AG04449 (cell line): Measurements from ENCODE around the gene GALNT7.

Experiments
- CTCF ChIA-PET: fragments of 350-600 bp; formaldehyde crosslinking; extraction: SDS; loops from one replicate; lab custom pipeline; 2021; ENCODE audit warnings: antibody characterized with exemption; lab: Yijun Ruan, JAX
- POLR2A ChIA-PET: fragments of 400-600, 350-600 bp; formaldehyde crosslinking; extraction: SDS; loops from one replicate; lab custom pipeline; 2020; ENCODE audit warnings: antibody characterized with exemption, inconsistent platforms; lab: Yijun Ruan, JAX
- DNase-seq: peaks from one replicate; pipeline ENCODE4 v3.0.0-alpha.2; 2010; ENCODE audit warnings: low read depth, low spot score
- H3K4me3 ChIP-seq: 2 replicates; pipeline ENCODE4 v1.5.1; 2011; ENCODE audit warnings: low read depth, mild to moderate bottlenecking, control low read depth, low read length
- TF ChIP-seq, protein P1 (sequence below): IDR thresholded peaks from one replicate; pipeline ENCODE4 v1.5.1; 2011; ENCODE audit warnings: mild to moderate bottlenecking, moderate library complexity, low read length, control low read depth, inconsistent platforms; ENCODE audit not compliant: insufficient read depth; ENCODE audit errors: missing control alignments

Gene GALNT7

GRCh38 chr4:173128199-173128890 lies 40.3 kb upstream of the GALNT7 start:
- ChIA-PET CTCF (no interaction called here), POLR2A (no interaction called here)
- no peak for DNase-seq
- H3K4me3 ChIP-seq: no peak overlapping the region
- TF ChIP-seq, protein P1, sequence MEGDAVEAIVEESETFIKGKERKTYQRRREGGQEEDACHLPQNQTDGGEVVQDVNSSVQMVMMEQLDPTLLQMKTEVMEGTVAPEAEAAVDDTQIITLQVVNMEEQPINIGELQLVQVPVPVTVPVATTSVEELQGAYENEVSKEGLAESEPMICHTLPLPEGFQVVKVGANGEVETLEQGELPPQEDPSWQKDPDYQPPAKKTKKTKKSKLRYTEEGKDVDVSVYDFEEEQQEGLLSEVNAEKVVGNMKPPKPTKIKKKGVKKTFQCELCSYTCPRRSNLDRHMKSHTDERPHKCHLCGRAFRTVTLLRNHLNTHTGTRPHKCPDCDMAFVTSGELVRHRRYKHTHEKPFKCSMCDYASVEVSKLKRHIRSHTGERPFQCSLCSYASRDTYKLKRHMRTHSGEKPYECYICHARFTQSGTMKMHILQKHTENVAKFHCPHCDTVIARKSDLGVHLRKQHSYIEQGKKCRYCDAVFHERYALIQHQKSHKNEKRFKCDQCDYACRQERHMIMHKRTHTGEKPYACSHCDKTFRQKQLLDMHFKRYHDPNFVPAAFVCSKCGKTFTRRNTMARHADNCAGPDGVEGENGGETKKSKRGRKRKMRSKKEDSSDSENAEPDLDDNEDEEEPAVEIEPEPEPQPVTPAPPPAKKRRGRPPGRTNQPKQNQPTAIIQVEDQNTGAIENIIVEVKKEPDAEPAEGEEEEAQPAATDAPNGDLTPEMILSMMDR: no peak

- TF ChIP-seq, protein P1: no peak
- CTCF ChIA-PET: interaction anchor here (1.0 kb wide), 1 partner anchor 106 kb away, joined by 3 read pairs; no protein-coding TSS in a partner anchor
- DNase-seq: no peak
Measured at GRCh38 chr4:173130687-173131086, 37.9 kb upstream of the GALNT7 start.

DNA sequence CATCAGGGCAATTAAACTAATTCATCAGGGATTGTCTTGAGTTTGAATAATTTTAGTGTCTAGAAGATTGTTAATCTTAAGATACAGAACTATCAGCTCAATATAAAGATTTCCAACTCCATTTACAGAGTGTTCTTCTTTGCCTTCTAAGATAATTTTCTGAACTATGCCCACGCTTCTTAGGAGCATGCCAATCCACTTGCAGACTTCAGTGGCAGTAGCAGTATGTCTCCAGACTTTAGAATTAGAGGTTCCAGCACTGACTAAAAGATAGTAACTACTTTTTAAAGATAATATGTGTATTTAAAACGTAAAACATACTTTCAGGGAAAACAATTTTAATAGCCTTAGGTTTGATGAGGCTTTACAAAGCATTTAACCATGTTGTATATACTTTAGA lies 34.2 kb upstream of the GALNT7 start:
- no peak overlapping the region for H3K4me3 ChIP-seq
- DNase-seq: no peak
- CTCF ChIA-PET: no interaction called here
- POLR2A ChIA-PET: no interaction called here
- TF ChIP-seq, protein P1: no peak

More at GRCh38 chr4:173130687-173131086, 37.9 kb upstream of the GALNT7 start:
- H3K4me3 ChIP-seq: no peak overlapping the region
- POLR2A ChIA-PET: no interaction called here

DNA sequence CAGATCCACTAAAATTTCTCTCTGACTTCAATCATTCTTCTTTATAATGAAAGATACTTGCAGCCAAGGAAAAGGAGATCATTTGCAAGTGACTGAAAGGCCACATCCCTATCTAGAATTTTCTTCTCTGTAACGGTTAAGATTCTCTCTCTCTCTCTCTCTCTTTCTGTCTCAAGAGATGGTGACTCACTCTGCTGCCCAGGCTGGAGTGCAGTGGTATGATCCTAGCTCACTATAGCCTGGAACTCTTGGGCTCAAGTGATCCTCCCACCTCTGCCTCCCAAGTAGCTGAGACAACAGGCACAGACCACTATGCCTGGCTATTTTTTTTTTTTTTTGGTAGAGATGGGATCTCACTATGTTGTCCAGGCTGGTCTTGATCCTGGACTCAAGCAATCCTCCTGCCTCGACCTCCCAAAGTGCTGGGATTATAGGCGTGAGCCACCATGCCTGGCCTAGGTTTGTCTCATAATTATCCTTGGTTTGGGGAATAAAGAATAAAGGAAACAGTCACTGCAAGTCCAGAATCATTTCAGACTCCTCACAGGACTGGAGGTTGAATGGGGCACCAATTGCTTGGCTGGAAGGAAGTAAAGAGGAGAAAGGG lies 33.3 kb upstream of the GALNT7 start:
- TF ChIP-seq, protein P1: no peak
- ChIA-PET POLR2A (no interaction called here), CTCF (no interaction called here)
- no peak overlapping the region for H3K4me3 ChIP-seq
- DNase-seq: no peak

GRCh38 chr4:173138624-173139023 lies 30.0 kb upstream of the GALNT7 start:
- ChIA-PET CTCF (no interaction called here), POLR2A (no interaction called here)
- DNase-seq: no peak
- no peak overlapping the region for H3K4me3 ChIP-seq
- TF ChIP-seq, protein P1: no peak

- TF ChIP-seq, protein P1: no peak
- no peak overlapping the region for H3K4me3 ChIP-seq
- POLR2A ChIA-PET: no interaction called here
- no peak for DNase-seq
- CTCF ChIA-PET: no interaction called here
Measured at GRCh38 chr4:173139561-173139960, 29.1 kb upstream of the GALNT7 start.
